Embryonic facial prominence (tissue), 1 donor: Measurements from ENCODE around the gene ZMYND19.
"Not testable (repeated sequence)": the region's sequence is repeated elsewhere in the genome, so short reads cannot be mapped to it uniquely, and the experiment has no call there.

Experiments used
- DNase-seq: peaks from one replicate; pipeline ENCODE4 v3.0.0-alpha.2; 2016; ENCODE audit errors: extremely low spot score

ZMYND19 gene

DNA sequence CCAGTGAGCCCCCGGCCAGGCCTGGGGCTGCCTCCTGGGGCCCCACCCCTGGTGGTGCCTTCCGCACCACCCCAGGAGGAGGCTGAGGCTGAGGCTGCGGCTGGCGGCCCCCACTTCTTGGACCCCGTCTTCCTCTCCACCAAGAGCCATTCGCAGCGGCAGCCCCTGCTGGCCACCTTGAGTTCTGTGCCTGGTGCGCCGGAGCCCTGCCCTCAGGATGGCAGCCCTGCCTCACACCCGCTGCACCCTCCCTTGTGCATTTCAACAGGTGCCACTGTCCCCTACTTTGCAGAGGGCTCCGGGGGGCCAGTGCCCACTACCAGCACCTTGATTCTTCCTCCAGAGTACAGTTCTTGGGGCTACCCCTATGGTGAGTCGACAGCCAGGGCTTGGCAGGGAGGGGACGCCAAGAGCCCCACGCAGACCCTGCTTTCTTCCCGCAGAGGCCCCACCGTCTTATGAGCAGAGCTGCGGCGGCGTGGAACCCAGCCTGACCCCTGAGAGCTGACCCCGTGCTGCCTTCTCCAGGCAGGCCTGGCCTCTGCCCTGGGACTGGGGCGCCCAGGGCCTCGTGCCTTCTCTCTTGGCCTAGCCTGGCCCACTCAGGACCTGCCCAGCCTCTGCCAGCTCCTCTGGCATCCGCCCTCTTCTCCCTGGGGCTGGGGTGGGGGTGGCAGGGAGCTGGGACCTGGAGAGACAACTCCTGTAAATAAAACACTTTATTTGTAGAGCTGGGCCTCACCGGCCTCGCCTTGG is 24.5 kb upstream of the ZMYND19 start:
- DNase-seq = no peak

DNA sequence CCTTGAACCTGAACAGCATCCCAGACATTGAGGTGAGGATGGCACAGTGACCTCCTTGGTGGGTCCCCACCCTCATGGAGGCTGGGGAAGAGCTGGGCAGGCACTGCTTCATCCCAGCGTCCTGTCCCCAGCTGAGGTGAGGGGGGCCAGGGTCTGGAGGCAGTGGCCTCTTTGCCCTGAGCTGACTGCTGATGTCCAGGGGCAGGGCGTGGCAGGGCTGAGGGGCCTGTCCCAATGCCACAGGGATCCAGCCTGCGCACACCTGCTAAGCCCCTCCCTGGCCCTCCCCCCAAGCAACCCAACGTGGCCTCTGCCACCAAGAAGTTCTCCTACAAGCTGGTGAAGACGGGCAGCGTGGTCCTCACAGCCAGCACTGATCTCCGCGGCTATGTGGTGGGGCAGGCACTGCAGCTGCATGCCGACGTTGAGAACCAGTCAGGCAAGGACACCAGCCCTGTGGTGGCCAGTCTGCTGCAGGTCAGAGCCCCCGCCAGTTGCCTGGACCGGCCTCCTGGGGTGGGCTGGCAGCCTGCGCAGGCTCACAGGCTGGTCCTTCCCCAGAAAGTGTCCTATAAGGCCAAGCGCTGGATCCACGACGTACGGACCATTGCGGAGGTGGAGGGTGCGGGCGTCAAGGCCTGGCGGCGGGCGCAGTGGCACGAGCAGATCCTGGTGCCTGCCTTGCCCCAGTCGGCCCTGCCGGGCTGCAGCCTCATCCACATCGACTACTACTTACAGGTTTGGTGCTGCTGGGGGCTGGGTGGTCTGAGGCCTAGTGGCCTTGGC is 23.6 kb upstream of the ZMYND19 start:
- DNase-seq = no peak

DNA sequence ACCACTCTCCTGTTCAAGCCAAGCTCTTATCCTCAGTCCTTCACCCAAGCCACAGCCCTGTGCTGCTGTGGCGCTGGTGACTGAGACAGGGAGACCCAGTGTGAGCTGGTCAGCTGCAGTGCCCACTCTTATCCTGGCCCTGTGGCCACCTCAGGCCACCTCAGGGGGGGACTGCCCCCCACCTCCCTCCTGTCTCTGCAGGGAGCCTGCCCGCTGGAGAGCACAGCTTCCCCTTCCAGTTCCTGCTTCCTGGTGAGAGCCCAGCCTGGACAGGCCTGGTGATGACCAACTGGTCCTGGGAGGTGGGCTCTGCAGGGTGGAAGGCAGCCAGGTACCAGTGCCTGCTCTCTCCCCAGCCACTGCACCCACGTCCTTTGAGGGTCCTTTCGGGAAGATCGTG is 22.9 kb upstream of the ZMYND19 start:
- DNase-seq = no peak

DNA sequence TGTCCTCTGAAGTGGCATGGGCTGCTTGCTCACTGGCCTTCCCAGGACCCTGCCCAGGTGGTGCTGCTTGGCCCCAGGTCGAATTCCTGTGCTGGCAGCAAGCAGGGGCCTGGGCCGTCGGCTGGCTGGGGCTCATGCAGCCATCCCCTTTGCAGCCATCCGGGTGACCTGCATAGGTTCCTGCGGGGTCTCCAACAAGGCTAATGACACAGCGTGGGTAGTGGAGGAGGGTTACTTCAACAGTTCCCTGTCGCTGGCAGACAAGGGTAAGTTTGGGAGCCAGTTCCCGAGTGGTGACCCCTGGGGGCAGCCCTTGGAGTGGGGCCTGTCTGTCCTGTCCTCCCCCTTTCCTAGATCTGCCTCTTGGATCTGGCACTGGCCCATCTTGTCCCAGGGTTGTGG is 22.4 kb upstream of the ZMYND19 start:
- DNase-seq = no peak

DNA sequence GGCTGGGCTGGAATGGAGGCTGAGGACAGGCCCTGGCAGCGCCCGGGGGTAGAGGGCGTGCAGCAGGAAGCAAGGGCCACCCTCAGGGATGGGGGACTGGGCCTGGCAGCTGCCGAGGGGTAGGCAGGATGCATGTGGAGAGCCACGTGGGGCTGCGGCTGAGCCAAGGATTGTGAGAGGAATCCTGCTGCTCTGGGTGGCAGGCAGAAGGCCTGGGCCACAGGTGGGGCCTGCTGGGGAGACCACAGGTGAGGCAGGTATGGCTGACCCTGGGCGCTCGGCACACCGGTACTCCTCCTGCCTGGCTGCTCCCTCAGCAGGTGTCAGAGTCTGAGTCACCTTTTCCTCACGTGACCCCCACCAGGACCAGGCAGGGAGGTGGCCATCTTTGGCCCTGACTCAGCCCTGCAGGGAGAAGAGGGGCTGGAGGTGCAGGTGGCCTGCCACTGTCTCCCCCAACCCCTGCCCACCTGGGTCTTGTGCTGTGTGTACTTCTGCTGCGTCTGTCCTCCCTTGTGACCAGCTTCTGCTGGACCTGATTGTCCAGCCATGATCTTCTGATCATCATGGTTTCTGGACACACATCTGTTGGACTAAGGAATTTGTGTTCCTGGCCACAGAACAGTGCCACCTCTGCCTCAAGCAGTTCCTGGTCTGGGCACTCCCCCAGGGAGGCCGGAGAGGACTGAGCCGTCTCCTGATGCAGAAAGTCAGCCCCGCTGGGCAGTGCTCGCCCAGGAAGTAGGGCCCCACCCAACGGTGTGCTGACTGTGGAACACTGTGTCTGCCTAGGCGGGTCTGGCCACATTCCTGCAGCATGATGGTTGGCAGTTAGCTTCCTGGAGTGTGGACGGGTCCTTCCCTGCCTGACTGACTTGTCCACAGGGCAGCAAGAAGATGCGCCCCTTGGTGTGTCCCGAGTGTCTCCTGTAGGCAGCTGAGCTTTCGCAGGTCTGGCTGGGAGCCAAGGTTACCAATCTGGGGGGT is 21.6 kb upstream of the ZMYND19 start:
- DNase-seq = no peak

DNA sequence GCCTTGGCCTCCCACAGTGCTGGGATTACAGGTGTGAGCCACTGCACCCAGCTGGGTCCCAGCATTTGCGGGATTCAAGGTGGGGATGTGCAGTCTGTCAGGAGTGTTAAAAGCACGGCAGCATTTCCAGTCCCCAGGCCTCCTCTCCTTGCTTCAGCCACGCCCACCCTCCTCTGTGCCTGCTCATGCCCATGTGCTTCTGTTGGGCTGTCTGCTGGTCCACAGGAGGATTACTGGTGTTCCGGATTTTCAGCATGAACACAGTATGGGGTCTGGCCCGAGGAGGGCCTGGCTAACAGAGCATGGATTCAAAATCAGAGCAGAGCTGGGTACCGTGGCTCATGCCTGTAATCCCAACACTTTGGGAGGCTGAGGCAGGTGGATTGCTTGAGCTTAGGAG is 20.6 kb upstream of the ZMYND19 start:
- no peak for DNase-seq

DNA sequence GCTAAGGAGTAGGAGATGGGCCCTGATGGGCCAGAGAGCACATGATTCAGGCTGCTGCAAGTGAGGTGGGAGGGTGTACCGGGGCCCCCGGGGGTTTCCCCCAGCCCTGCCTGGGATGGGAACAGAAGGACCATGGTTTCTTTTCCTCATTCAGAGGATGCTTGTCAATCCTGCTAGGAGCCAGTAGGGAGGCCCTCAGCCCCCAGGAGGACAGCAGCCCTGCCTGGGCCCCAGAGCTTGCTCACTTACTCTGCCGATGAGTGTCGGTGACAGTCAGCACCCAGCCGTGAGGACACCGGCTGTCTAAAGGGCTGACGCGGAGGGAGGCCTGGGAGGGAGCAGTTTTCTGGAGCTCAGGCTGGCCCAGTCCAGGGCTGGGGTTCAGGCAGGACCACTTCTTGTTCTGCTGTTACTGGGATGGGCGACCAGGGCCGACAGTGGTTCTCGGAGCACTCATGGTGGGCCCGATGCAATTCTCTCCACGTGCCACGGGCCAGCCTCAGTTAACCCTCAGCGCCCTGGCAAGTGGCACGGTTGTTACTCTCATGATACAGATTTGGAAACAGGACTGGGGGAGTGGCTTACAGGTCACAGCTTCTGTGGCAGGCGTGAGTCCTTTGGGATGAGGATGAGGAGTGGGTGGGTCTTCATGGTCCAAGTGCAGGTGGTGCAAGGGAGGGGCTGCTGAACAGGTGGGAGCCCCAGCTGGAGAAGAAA is 17.0 kb upstream of the ZMYND19 start:
- no peak for DNase-seq

DNA sequence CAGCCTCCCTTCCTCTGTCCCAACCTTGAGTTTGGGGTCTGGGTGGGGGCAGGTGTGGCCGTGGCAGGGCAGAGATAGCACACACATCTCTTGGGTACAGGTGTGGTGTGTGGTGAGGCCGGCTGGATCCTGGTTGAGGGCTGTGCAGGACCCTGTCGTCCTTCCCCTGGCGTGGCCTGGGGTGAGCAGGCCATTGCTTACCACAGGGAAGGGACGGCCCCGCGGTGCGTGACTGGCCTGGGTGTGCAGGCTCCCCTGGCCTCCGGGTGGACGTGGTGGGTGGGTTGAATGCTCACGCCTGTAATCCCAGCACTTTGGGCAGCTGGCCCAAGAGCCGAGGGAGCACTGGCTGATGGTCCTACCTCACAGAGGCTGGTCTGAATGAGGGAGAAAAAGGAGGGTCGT is 16.4 kb upstream of the ZMYND19 start:
- DNase-seq = no peak

DNA sequence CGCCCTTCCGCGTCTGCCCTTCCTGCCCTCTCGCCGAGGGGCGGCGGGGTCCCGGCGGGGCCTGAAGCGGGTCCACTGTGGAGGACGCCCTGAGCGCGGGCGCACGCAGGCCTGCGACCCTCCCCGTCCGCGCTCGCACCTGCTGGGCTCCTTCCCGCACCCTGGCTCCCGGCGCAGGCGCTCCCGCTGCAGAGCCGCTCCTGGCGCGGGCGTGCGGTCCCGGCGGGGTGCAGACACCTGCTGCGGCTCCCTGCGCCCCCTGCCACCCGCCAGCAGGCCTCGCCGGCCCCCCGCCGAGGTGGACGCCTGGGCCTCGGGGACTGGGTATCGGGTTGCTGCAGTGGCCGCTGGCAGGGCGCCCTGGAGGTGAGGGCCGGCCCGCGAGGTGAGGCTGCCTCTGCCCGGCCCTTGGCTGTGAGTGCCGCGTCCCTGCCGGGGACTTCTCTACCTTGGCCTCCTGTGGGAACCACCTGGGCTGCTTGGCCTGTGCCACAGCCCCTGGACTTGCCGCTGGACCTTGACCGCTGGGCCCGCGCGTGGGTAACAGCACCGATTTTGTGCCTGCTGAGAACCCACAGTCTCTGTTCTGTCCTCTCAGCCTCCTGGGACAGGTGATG is 15.8 kb upstream of the ZMYND19 start:
- DNase-seq = no peak

DNA sequence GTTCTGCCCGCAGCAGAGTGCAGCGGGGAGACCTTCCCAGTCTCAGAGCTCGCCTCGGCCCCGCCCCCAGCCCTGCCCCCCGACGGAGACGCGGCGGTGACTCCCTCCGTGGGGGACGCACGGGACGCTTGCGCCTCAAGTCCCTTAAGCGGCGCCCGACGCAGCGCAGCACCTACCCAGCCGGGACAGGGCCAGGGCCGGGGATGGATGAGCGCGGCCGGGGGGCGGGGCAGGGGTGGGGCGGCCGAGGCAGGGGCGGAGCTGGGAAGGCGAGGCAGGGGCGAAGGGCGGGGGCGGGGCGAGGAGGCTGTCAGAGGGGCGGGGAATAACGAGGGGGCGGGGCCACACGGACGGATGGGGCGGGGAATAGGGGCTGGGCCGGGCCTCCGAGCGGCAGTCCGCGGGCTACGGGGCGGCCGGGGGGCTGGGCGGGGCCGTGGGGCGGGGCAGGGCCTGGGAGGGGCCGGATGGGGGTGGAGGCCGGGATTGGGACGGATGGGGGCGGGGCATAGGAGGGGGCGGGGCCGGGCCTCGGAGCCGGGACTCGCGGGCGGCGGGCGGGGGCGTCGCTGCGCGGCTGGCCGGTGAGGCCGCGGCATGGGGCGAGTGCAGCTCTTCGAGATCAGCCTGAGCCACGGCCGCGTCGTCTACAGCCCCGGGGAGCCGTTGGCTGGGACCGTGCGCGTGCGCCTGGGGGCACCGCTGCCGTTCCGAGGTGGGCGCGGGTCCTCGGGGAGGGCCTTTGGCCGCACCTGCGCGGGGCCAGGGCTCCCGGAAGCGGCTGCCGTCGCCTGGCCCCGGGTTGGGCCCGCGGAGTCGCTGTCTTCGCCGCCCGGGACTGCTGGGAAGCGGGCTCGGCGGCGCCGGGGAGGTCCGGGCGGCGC is 15.1 kb upstream of the ZMYND19 start, which contains the start of gene ARRDC1:
ARRDC1 (plus strand) TSS at position 566 of the 884 bp plus-strand sequence; CDS start at position 598, 32 bp downstream.
- DNase-seq = peak; percentile 67

DNA sequence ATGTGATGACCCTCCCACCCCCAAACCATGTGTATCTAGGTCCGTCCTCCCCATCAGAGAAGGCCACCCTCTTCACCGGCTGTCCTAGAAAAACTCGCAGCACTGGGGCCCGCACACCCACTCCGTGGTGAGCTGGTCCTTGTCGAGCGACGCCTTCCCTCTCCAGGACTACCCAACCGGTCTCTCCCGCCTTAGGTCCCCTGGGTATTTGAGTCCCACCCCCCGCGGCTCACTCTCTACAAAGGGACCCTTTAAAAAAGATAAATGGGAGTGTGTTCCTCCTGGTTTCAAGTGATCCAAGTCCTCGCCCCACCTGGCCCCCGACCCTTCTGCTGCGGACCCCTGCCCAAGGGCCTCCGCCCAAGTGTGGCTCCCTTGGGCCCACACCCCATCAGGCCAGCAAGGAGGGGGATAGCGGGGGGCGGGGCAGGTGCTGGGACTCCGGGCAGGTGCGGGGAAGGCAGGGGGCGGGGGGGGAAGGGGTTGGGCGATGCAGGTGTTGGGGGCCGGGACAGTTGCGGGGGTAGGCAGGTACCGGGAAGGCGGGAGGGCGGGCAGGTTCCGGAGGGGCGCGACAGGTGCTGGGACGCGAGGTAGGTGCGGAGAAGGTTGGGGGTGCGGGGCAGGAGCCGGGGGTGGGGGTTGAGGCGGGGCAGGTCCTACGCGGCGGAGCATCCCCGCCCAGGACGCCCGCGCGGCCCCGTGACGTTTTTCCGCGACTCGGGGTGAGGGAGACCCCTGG is 14.2 kb upstream of the ZMYND19 start:
- no peak for DNase-seq

DNA sequence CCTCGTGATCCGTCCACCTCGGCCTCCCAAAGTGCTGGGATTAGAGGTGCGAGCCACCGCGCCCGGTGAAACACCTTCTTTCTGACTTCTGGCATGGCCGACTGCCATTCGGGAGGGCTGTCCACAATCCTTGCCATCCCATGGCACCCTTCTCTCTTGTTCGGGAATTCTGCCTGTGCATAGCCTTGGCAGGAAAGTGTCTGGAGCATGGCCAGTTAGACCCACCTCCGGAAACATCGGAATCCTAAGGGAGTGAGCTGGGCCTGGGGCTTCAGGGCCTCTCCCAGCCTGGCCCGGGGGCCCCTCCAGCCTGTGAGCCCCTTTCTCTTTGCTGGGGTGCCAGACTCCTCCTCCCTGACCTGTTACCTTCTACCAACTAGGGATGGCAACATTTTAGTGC is 13.6 kb upstream of the ZMYND19 start:
- no peak for DNase-seq

DNA sequence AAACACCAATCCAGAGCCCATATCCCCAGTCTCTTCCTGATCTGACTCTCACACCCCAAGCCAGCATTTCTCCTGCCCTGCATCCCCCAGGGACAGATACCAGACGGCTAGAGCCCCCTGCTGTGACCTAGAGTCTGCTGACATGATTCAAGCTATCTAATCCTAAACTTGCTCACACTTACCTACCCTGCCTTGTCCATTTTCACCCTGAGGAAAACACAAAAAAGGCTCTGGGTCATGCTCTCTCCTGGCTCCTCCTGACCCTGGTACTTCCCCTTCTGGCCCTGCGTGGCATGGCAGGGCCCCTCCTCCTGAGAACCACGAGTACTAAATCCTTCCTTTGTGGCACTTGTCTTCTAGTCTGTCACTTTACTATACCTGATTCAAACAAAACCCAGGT is 12.3 kb upstream of the ZMYND19 start:
- no peak for DNase-seq

DNA sequence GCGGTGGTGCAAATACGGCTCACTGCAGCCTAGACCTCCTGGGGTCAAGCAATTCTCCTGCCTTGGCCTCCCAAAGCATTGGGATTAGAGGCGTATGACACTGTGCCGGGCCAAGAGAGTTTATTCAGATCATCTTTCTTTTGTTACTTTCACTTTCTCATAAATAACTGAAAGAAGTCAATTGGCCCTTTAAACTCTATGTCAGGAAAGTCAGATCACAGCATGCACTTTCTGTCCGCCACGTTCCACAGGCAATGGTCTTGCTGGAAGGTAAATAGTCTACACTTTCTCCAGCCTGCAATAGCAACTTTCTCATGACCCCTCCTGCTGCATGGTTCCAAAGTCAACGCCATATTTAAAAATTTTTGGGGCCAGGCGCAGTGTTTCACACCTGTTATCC is 8.6 kb upstream of the ZMYND19 start:
- no peak for DNase-seq

DNA sequence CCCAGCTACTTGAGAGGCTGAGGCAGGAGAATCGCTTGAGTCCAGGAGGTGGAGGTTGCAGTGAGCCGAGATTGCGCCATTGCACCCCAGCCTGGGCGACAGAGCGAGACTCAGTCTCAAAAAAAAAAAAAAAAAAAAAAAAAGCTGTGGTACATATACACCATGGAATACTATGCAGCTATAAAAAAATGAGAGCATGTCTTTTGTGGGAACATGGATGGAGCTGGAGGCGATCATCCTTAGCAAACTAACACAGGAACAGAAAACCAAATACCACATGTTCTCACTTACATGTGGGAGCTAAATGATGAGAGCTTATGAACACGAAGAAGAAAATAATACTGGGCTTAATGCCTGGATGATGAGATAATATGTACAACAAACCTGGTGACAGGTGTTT is 6.3 kb upstream of the ZMYND19 start:
- not testable (repeated sequence) for DNase-seq

DNA sequence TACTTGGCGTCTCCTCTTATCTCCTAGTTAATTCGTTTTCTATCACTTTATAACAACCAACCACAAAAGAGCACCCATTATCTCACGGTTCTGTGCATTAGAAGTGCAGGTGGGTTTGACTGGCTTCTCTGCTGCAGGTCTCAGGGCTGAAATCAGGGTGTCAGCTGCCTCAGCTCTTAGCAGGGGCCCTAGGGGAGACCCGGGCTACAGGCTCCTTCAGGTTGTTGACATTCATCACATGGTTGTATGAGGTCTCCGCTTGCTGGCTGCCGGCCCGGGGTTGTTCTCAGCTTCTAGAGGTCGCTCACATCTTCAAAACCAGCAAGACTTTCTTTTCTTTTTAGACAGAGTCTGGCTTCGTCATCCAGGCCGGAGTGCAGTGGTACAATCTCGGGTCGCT is 2.9 kb upstream of the ZMYND19 start:
- no peak for DNase-seq

DNA sequence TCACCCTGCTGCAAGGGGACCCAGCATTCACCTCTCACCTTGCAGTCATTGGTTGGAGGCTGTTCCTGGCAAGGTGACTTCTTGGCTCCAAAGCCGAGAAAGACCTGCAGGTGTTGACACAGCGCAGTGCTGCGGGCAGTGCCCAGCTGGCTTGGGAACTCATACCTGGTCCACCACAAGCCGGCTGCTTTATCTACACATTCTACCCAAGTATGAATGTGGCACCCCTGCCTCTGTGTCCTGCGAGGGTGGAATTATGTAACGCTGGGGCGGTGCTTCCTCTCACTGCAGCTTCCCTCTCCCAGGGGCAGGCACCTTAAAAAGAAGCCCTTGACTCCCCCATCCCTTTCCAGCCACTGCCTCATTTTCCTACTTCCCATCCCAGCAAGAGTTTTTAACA is 2.5 kb upstream of the ZMYND19 start:
- no peak for DNase-seq

DNA sequence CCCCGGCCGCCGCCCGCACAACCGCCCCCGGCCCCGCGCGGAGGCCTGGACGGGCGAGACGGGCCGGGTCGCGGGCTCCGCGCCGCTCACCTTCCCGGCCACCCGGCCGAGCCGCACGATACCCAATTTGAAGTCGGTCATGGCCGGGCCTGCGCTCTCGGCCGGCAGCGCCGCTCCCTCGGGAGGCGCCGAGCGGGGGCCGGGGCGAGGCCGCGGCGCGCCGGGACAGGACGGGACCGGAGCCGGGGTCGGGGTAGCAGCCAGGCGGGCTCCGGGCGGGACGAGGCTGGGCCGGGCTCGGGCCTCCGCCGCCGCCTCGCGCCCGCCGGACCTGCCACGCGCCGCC is 216 bp downstream of the ZMYND19 start:
- DNase-seq = no peak

DNA sequence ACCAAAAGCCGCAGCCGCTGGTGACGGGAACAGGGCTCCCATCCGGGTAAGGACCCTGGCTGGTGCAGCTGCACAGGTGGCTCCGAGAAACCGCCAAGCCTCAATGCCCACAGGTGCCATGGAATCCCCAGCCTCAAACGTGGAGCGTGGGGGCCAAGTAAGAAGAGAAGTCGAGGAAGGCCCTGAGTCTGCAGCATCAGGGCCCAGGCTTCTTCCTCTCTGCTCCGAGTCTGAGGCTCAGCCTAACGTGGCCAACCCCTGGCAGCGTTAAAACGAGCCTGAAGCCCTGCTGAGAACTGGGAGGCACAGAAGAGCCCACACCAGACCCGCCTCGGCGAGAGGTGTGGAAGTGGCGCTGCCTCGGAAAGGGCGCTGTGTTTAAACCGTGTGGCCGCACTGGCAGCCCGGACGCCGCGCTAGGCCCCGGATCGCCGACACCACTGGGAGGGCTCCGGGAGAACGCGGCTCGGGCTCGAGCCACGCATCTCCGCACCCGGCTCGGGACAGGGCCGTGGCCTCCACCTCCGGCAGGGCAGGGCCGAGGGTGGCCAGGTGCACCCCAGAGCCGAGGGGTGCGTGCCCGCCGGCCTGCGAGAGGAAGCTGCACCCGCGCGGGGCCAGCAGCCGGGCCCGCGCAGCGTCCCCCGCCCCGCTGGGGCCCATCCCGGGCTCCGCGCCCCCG is 730 bp downstream of the ZMYND19 start:
- no peak for DNase-seq
